Progenitor cell of endocrine pancreas (in vitro differentiated cells): ENCODE data around the gene SHISAL2B. TPM values are rescaled to one million over a fixed set of nuclear protein-coding genes. Genes with fewer than 3 reads are reported as not detected.

ENCODE experiments used
- DNase-seq: peaks from one replicate; pipeline ENCODE4 v3.0.0; 2021; ENCODE audit warnings: low spot score; ENCODE audit not compliant: unreplicated experiment
- H3K27ac Mint-ChIP-seq: 2 replicates; pipeline ENCODE4 v1.8.0; 2021; ENCODE audit warnings: mild to moderate bottlenecking, moderate library complexity, mixed read lengths
- H3K27me3 Mint-ChIP-seq: 2 replicates; pipeline ENCODE4 v1.8.0; 2021; ENCODE audit warnings: mixed read lengths
- H3K36me3 Mint-ChIP-seq: 2 replicates; pipeline ENCODE4 v1.8.0; 2022; ENCODE audit warnings: mixed read lengths; ENCODE audit not compliant: insufficient read depth
- H3K4me1 Mint-ChIP-seq: 2 replicates; pipeline ENCODE4 v1.8.0; 2021; ENCODE audit warnings: low read depth, mixed read lengths
- H3K4me3 Mint-ChIP-seq: 2 replicates; pipeline ENCODE4 v1.8.0; 2021; ENCODE audit warnings: low read depth, mild to moderate bottlenecking, moderate library complexity, mixed read lengths
- H3K9me3 Mint-ChIP-seq: 2 replicates; pipeline ENCODE4 v1.8.0; 2021; ENCODE audit warnings: low read depth, mixed read lengths
- long read RNA-seq: library from polyadenylated mRNA; unstranded; transcript quantifications from one replicate; pipeline ENCODE4 v2.0.0, GENCODE V29; 2020
- total RNA-seq: library from RNA; stranded (reverse); gene quantifications from 2 replicates; pipeline ENCODE4 v1.2.1, GENCODE V29; 2021
- TF ChIP-seq, protein P1 (sequence below): fragments of 200-600 bp; sonication (generic); IDR thresholded peaks from one replicate; pipeline ENCODE4 v1.5.0; 2021; ENCODE audit warnings: antibody characterized with exemption, mild to moderate bottlenecking; ENCODE audit not compliant: unreplicated experiment

The SHISAL2B gene
- total RNA-seq, result 0.51 TPM in 1 of 2 replicates, not detected in the other
- long read RNA-seq, partial matches to known transcripts, result 0 of 1 reads
- long read RNA-seq, other reads (novel, unspliced or antisense), result 1 of 1 reads

DNA sequence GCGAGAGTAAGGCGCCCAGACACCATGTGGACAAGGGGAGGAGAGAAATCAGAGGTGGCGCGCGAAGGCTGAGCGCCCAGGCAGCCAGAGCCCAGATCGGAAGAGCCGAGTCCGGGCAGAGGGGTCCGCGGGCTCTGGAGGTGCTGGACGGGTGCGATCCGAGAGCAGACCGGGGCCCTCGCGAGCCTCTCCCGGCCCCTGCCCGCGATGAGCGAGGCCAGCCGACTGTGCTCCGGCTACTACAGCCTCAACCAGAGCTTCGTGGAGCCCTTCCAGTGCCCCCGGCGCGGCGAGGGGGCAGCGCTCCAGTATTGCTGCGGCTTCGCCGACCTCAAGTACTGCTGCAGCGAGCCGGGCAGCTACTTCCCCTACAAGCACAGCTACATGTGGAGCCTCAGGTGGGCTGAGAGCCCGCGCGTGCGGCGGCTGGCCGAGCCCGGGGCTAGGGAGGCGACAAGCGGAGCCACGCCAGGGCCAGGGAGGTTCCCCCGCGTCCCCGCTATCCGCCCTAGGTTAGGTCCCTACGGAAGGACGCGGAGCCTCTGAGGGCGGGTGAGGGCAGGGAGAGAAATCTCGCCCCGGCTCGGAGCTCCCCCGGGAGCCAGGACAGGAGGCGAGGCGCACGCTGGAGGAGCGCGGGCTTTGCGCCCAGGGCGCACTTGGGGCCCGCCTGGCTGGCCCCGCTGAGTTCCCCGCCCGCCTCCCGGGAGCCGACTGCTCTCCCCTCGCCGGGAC, at the start of gene SHISAL2B:
Gene SHISAL2B, plus strand, starts transcription at position 87 of the 735 bp plus-strand sequence. Its CDS starts 121 bp downstream, at position 208.
- H3K4me3 Mint-ChIP-seq, result peak within 1 kb of the TSS; percentile 66
- H3K27ac Mint-ChIP-seq, result no peak within 1 kb of the TSS
- peaks cover 4% of the 10 kb centered on the region for H3K4me1 Mint-ChIP-seq

DNA sequence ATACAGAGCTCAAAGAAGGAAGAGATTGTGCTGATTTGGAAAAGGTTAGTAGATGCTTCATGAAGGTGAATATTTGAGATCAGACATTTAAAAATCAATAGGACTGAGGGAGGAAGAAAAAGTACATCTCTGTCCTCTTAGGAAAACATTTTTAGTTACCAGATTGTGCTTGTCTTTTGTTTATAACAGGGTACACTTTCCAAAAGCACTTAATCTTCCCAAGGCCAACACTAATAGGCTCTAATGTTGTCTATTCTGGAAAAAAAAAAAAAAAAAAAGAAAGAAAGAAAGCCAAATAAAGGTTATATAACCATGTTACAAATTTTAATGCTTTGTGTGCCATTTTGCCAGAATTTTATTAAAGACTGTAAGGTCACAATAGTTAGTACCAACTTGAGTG, 45.5 kb upstream of the SHISAL2B start:
- H3K27me3 Mint-ChIP-seq, result peaks cover 8% of the 10 kb centered on the region
- no peaks in the 10 kb centered on the region for H3K36me3 Mint-ChIP-seq
- no peaks in the 10 kb centered on the region for H3K9me3 Mint-ChIP-seq
- no peak for DNase-seq
- H3K4me3 Mint-ChIP-seq, result no peak overlapping the region
- peaks cover 15% of the 10 kb centered on the region for H3K4me1 Mint-ChIP-seq
- peak overlapping the region; percentile 25 for H3K27ac Mint-ChIP-seq
- TF ChIP-seq, protein P1, sequence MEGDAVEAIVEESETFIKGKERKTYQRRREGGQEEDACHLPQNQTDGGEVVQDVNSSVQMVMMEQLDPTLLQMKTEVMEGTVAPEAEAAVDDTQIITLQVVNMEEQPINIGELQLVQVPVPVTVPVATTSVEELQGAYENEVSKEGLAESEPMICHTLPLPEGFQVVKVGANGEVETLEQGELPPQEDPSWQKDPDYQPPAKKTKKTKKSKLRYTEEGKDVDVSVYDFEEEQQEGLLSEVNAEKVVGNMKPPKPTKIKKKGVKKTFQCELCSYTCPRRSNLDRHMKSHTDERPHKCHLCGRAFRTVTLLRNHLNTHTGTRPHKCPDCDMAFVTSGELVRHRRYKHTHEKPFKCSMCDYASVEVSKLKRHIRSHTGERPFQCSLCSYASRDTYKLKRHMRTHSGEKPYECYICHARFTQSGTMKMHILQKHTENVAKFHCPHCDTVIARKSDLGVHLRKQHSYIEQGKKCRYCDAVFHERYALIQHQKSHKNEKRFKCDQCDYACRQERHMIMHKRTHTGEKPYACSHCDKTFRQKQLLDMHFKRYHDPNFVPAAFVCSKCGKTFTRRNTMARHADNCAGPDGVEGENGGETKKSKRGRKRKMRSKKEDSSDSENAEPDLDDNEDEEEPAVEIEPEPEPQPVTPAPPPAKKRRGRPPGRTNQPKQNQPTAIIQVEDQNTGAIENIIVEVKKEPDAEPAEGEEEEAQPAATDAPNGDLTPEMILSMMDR, result no peak

More for the DNA sequence above, at the start of gene SHISAL2B:
- H3K9me3 Mint-ChIP-seq, result peaks cover 3% of the 10 kb centered on the region
- H3K36me3 Mint-ChIP-seq, result no peaks in the 10 kb centered on the region
- TF ChIP-seq, protein P1, result no peak
- H3K27me3 Mint-ChIP-seq, result peaks cover 65% of the 10 kb centered on the region
- peak; percentile 36 for DNase-seq

DNA sequence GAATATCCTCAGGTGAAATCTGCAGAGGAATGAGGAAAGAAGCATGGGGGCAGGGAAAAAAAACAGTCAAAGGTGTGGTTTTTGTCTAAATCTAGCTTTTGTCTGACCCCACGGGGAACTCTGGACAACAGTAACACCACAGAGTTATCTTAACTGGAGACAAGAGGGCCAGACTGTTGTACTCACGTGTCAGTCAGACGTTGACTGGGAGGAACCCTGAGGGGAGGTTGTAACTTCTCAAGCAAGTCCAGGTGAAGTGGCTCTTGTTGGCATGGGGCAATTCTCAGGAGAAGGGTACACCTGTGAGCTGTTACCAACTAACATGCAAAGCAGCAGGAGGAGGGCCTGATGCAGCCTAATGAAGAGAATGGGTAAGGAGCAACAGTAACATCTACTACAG, 44.1 kb upstream of the SHISAL2B start:
- DNase-seq, result no peak
- TF ChIP-seq, protein P1, result no peak
- H3K4me1 Mint-ChIP-seq, result peaks cover 15% of the 10 kb centered on the region
- H3K36me3 Mint-ChIP-seq, result no peaks in the 10 kb centered on the region
- H3K27me3 Mint-ChIP-seq, result peaks cover 8% of the 10 kb centered on the region
- no peak overlapping the region for H3K27ac Mint-ChIP-seq
- no peaks in the 10 kb centered on the region for H3K9me3 Mint-ChIP-seq
- no peak overlapping the region for H3K4me3 Mint-ChIP-seq

- TF ChIP-seq, protein P1, result no peak
- H3K36me3 Mint-ChIP-seq, result no peaks in the 10 kb centered on the region
- peaks cover 4% of the 10 kb centered on the region for H3K27me3 Mint-ChIP-seq
- no peak for DNase-seq
- H3K4me1 Mint-ChIP-seq, result peaks cover 25% of the 10 kb centered on the region
- no peak overlapping the region for H3K27ac Mint-ChIP-seq
- H3K9me3 Mint-ChIP-seq, result peaks cover 4% of the 10 kb centered on the region
- H3K4me3 Mint-ChIP-seq, result no peak overlapping the region
Measured at GRCh38 chr5:64649512-64649911, 40.8 kb upstream of the SHISAL2B start.

DNA sequence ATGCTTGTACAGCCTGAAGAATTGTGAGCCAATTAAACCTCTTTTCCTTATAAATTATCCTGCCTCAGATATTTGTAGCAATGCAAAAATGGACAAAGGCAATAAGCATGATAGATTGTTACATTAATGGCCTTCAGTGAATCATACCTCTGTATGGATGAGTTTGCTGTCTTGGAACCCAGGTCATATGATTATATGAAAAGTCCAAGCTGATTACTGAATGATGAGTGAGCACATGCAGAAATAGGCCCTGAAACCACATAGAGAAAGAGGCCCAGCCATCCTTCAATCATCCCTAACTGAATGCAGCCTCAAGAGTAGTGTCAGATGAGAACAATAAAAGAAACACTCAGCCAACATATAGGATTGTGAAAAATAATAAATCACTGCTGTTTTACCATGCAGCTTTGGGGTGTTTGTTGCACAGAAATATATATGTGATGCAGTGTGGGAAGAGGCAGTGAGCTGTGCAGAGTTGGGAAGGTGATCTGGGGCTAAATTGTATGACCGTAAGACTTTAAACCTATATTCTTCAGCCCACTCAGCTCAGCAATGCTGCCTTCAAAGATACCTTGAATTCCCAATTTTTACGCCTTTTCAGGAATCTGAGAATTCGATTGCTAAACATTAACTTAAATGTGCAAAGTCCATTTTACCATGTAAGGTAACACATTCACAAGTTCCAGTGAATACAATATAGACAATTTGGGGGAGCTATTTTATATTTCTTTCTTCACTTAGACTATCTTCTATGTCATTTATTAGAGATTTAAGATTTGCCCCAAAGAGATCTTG, 36.3 kb upstream of the SHISAL2B start:
- no peaks in the 10 kb centered on the region for H3K27me3 Mint-ChIP-seq
- H3K27ac Mint-ChIP-seq, result no peak overlapping the region
- no peak for DNase-seq
- no peaks in the 10 kb centered on the region for H3K36me3 Mint-ChIP-seq
- H3K9me3 Mint-ChIP-seq, result peaks cover 7% of the 10 kb centered on the region
- H3K4me3 Mint-ChIP-seq, result no peak overlapping the region
- peaks cover 14% of the 10 kb centered on the region for H3K4me1 Mint-ChIP-seq
- TF ChIP-seq, protein P1, result no peak
